Loucy (cell line): ENCODE results near the gene NTSR2.

ENCODE experiments used
- H2AFZ ChIP-seq: fragments of 200-600 bp; sonication (generic); 2 replicates; pipeline ENCODE4 v1.6.0; 2016; ENCODE audit warnings: antibody characterized with exemption, mild to moderate bottlenecking, low read length, moderate library complexity
- H3F3A ChIP-seq: fragments of 200-600 bp; 2 replicates; pipeline ENCODE4 v1.6.0; 2016; ENCODE audit warnings: antibody characterized with exemption, low read depth, mild to moderate bottlenecking
- H3K27me3 ChIP-seq: fragments of 200-600 bp; sonication (generic); 2 replicates; pipeline ENCODE4 v1.6.1; 2014; ENCODE audit warnings: low read length, mild to moderate bottlenecking; ENCODE audit not compliant: insufficient read depth, poor library complexity, severe bottlenecking
- H3K36me3 ChIP-seq: fragments of 200-600 bp; sonication (generic); 2 replicates; pipeline ENCODE4 v1.6.1; 2016; ENCODE audit warnings: low read length; ENCODE audit not compliant: insufficient read depth
- H3K4me1 ChIP-seq: fragments of 200-600 bp; sonication (generic); 2 replicates; pipeline ENCODE4 v1.5.1; 2014; ENCODE audit warnings: low read length, mild to moderate bottlenecking; ENCODE audit not compliant: insufficient read depth, poor library complexity, severe bottlenecking
- H3K4me2 ChIP-seq: fragments of 200-600 bp; sonication (generic); 2 replicates; pipeline ENCODE4 v1.6.0; 2014; ENCODE audit warnings: antibody characterized with exemption, low read length, low read depth, mild to moderate bottlenecking; ENCODE audit not compliant: poor library complexity, severe bottlenecking
- H3K4me3 ChIP-seq: fragments of 200-600 bp; sonication (generic); 2 replicates; pipeline ENCODE4 v1.5.1; 2014; ENCODE audit warnings: low read length, mild to moderate bottlenecking, mixed read lengths; ENCODE audit not compliant: poor library complexity, severe bottlenecking
- H3K79me2 ChIP-seq: fragments of 200-600 bp; sonication (generic); 2 replicates; pipeline ENCODE4 v1.6.1; 2014; ENCODE audit warnings: low read length; ENCODE audit not compliant: insufficient read depth
- H3K9ac ChIP-seq: fragments of 200-600 bp; sonication (generic); 2 replicates; pipeline ENCODE4 v1.6.0; 2014; ENCODE audit warnings: mild to moderate bottlenecking, low read depth, low read length, moderate library complexity; ENCODE audit not compliant: poor library complexity, severe bottlenecking
- H3K9me2 ChIP-seq: fragments of 200-600 bp; sonication (generic); replicated peaks from 2 replicates; pipeline ENCODE4 v1.6.1; 2016; ENCODE audit warnings: low read depth, low read length, mixed read lengths
- H3K9me3 ChIP-seq: fragments of 200-600 bp; sonication (generic); 2 replicates; pipeline ENCODE4 v1.6.1; 2014; ENCODE audit warnings: mild to moderate bottlenecking, antibody characterized with exemption, low read length, low read depth; ENCODE audit not compliant: insufficient read depth
- H4K20me1 ChIP-seq: fragments of 200-600 bp; sonication (generic); 2 replicates; pipeline ENCODE4 v1.6.0; 2014; ENCODE audit warnings: antibody characterized with exemption, low read length, mild to moderate bottlenecking; ENCODE audit not compliant: insufficient read depth, poor library complexity, severe bottlenecking
- CTCF ChIP-seq: fragments of 200-600 bp; sonication (generic); conservative IDR thresholded peaks from 2 replicates; pipeline ENCODE4 v1.5.1; 2014; ENCODE audit warnings: mild to moderate bottlenecking, antibody characterized with exemption, low read length
- EZH2phosphoT487 ChIP-seq: fragments of 200-600 bp; IDR thresholded peaks from 2 replicates; pipeline ENCODE4 v1.6.1; 2018; ENCODE audit warnings: antibody characterized with exemption, mild to moderate bottlenecking, moderate library complexity, borderline replicate concordance

The NTSR2 gene

DNA sequence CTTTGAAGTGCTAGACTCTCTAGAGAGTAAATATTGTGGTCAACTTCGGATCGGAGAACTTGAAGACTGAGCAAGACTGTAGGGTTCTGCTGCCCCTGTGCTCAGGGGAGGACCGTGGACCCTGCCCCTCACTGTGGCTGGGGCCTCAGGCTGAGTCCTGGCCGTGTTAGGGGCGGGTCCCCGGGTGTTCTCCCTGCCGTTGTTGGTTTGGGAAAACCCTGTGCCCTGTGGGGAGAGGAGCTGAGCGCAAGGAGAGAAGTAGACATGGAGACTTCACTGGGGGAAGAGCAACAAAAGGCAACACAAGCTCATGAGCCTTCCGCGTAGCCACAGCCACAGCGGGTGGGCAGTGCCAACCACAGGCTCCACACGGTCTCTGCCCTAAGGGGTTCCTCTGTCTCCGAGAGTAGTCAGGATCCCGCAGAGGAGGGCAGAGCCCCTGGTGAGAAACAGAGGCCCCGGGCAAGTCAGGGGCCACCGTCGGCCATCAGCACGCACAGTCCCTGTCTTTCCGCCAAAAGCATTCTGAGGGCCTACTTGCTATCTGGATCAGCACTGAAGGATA is 53.1 kb downstream of the NTSR2 start:
- no peaks in the 10 kb centered on the region for H3K27me3 ChIP-seq
- TF ChIP-seq CTCF (no peak), EZH2phosphoT487 (no peak)
- H2AFZ ChIP-seq: no peak overlapping the region
- H3K4me3 ChIP-seq: no peak overlapping the region
- H3K79me2 ChIP-seq: no peaks in the 10 kb centered on the region
- H3K9me2 ChIP-seq: no peaks in the 10 kb centered on the region
- H4K20me1 ChIP-seq: no peaks in the 10 kb centered on the region
- H3K4me1 ChIP-seq: no peaks in the 10 kb centered on the region
- H3F3A ChIP-seq: no peaks in the 10 kb centered on the region
- no peak overlapping the region for H3K4me2 ChIP-seq
- H3K36me3 ChIP-seq: no peaks in the 10 kb centered on the region
- H3K9me3 ChIP-seq: no peaks in the 10 kb centered on the region
- H3K9ac ChIP-seq: no peak overlapping the region

DNA sequence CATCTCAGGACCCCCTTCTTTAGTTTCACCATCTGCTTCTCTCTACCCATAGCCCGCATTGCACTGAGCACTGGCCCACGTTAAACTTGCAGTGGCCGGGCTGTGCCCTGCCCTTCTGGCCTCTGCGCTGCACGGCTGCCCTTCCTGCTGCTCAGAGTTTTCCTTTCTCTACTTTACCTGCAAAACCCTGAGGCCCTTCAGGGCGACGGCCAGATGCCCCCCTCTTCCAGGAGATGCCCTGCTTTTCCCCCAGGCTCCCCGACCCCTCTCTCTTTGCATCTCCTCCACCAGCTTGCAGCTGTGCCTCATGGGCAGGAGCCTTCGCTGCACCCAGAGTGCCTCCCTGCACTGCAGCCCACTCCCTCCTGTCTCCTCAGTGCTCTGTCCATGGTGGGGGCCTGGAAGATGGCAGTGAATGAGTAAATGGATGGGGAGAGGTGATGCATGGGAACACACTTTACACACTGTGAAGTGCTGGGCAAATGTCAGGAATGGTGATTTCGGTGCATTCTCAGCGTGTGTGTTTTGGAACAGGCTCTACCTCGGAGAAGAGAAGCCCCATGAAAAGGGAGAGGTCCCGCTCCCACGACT is 53.8 kb downstream of the NTSR2 start:
- no peak overlapping the region for H3K4me3 ChIP-seq
- no peaks in the 10 kb centered on the region for H3K4me1 ChIP-seq
- no peak overlapping the region for H3K9ac ChIP-seq
- no peak overlapping the region for H2AFZ ChIP-seq
- no peaks in the 10 kb centered on the region for H3F3A ChIP-seq
- H4K20me1 ChIP-seq: no peaks in the 10 kb centered on the region
- H3K27me3 ChIP-seq: no peaks in the 10 kb centered on the region
- no peaks in the 10 kb centered on the region for H3K9me3 ChIP-seq
- TF ChIP-seq CTCF (no peak), EZH2phosphoT487 (no peak)
- no peaks in the 10 kb centered on the region for H3K79me2 ChIP-seq
- no peak overlapping the region for H3K4me2 ChIP-seq
- H3K36me3 ChIP-seq: no peaks in the 10 kb centered on the region
- no peaks in the 10 kb centered on the region for H3K9me2 ChIP-seq

- TF ChIP-seq EZH2phosphoT487 (no peak), CTCF (no peak)
- no peaks in the 10 kb centered on the region for H3K36me3 ChIP-seq
- H2AFZ ChIP-seq: no peak overlapping the region
Observed at GRCh38 chr2:11615209-11615608, 54.8 kb downstream of the NTSR2 start.

More at GRCh38 chr2:11615209-11615608, 54.8 kb downstream of the NTSR2 start:
- no peaks in the 10 kb centered on the region for H3K4me1 ChIP-seq
- H3K79me2 ChIP-seq: no peaks in the 10 kb centered on the region
- no peaks in the 10 kb centered on the region for H3F3A ChIP-seq
- no peaks in the 10 kb centered on the region for H4K20me1 ChIP-seq
- H3K4me3 ChIP-seq: no peak overlapping the region
- H3K27me3 ChIP-seq: no peaks in the 10 kb centered on the region
- H3K9me2 ChIP-seq: no peaks in the 10 kb centered on the region
- no peaks in the 10 kb centered on the region for H3K9me3 ChIP-seq
- H3K9ac ChIP-seq: no peak overlapping the region
- no peak overlapping the region for H3K4me2 ChIP-seq
